ENCODE data around the gene MYH13.
A peak's percentile ranks its signal among the peaks of the same experiment; 100 is the strongest.

MYH13 gene

GRCh38 chr17:10372906-10373305 lies at the start of gene MYH13:
MYH13 (minus strand) TSS chr17:10373006; CDS start chr17:10364530, 8,476 bp downstream.
- no peak for DNase-seq

GRCh38 chr17:10421900-10422542 lies 49.2 kb upstream of the MYH13 start, which contains the start of gene MYH8:
MYH8 (minus strand) TSS chr17:10421950; CDS start chr17:10420227, 1,723 bp downstream.
- no peak for DNase-seq

- DNase-seq, result no peak
Measured at GRCh38 chr17:10421211-10421610, 48.4 kb upstream of the MYH13 start.

GRCh38 chr17:10420811-10421210 lies 48.0 kb upstream of the MYH13 start:
- no peak for DNase-seq

GRCh38 chr17:10417431-10417830 lies 44.6 kb upstream of the MYH13 start:
- no peak for DNase-seq

GRCh38 chr17:10415161-10415560 lies 42.4 kb upstream of the MYH13 start:
- DNase-seq, result no peak

- no peak for DNase-seq
Measured at GRCh38 chr17:10403589-10403988, 30.8 kb upstream of the MYH13 start.

GRCh38 chr17:10398352-10398751 lies 25.5 kb upstream of the MYH13 start:
- DNase-seq, result no peak

- DNase-seq, result no peak
Measured at GRCh38 chr17:10396524-10397163, 23.8 kb upstream of the MYH13 start.

- no peak for DNase-seq
Measured at GRCh38 chr17:10394201-10394887, 21.5 kb upstream of the MYH13 start.

- DNase-seq, result no peak
Measured at GRCh38 chr17:10392880-10393279, 20.1 kb upstream of the MYH13 start.

- no peak for DNase-seq
Measured at GRCh38 chr17:10385871-10386270, 13.1 kb upstream of the MYH13 start.

- DNase-seq, result no peak
Measured at GRCh38 chr17:10384175-10384574, 11.4 kb upstream of the MYH13 start.

GRCh38 chr17:10380631-10381408 lies 8.0 kb upstream of the MYH13 start:
- no peak for DNase-seq

- no peak for DNase-seq
Measured at GRCh38 chr17:10370016-10370608, 2.7 kb downstream of the MYH13 start.

GRCh38 chr17:10369239-10369638 lies 3.6 kb downstream of the MYH13 start:
- DNase-seq, result no peak

- no peak for DNase-seq
Measured at GRCh38 chr17:10368561-10368960, 4.2 kb downstream of the MYH13 start.

GRCh38 chr17:10360578-10360977 lies 12.2 kb downstream of the MYH13 start:
- DNase-seq, result no peak

- peak; percentile 1 to 11 for DNase-seq
Measured at GRCh38 chr17:10357768-10358167, 15.0 kb downstream of the MYH13 start.

- DNase-seq, result no peak
Measured at GRCh38 chr17:10354651-10355050, 18.2 kb downstream of the MYH13 start.

GRCh38 chr17:10352893-10353292 lies 19.9 kb downstream of the MYH13 start:
- DNase-seq, result no peak

GRCh38 chr17:10349403-10349802 lies 23.4 kb downstream of the MYH13 start:
- DNase-seq, result no peak

GRCh38 chr17:10344816-10345215 lies 28.0 kb downstream of the MYH13 start:
- no peak for DNase-seq

Measured in stimulated activated CD4-positive, alpha-beta T cell treated with anti-CD3 and anti-CD28 coated beads, Interleukin-2, amount 100 ng/mL, for 48 hours (primary cell).